Measurements from ENCODE around the gene DPM2.

DPM2 gene

GRCh38 chr9:127968042-127968441 is 30.4 kb upstream of the DPM2 start:
- H3K36me3 Mint-ChIP-seq = peaks cover 4% of the 10 kb centered on the region
- H3K27me3 Mint-ChIP-seq = no peaks in the 10 kb centered on the region
- H3K4me3 Mint-ChIP-seq = no peak overlapping the region
- no peak for ATAC-seq (ENCODE audit: low read depth)
- no peak for DNase-seq (ENCODE audit: low spot score in 2 of 2)
- H3K27ac Mint-ChIP-seq = peak overlapping the region; percentile 92
- H3K9me3 Mint-ChIP-seq = no peaks in the 10 kb centered on the region
- peaks cover 87% of the 10 kb centered on the region for H3K4me1 Mint-ChIP-seq

- Mint-ChIP-seq H3K36me3 (peaks cover 4% of the 10 kb centered on the region), H3K27me3 (no peaks in the 10 kb centered on the region), H3K27ac (peak overlapping the region; percentile 92), H3K9me3 (no peaks in the 10 kb centered on the region), H3K4me3 (peak overlapping the region; percentile 34), H3K4me1 (peaks cover 86% of the 10 kb centered on the region)
- no peak for DNase-seq (ENCODE audit: low spot score in 2 of 2)
- no peak for ATAC-seq (ENCODE audit: low read depth)
These were observed 29.6 kb upstream of the DPM2 start for GRCh38 chr9:127967151-127967809.

DNA sequence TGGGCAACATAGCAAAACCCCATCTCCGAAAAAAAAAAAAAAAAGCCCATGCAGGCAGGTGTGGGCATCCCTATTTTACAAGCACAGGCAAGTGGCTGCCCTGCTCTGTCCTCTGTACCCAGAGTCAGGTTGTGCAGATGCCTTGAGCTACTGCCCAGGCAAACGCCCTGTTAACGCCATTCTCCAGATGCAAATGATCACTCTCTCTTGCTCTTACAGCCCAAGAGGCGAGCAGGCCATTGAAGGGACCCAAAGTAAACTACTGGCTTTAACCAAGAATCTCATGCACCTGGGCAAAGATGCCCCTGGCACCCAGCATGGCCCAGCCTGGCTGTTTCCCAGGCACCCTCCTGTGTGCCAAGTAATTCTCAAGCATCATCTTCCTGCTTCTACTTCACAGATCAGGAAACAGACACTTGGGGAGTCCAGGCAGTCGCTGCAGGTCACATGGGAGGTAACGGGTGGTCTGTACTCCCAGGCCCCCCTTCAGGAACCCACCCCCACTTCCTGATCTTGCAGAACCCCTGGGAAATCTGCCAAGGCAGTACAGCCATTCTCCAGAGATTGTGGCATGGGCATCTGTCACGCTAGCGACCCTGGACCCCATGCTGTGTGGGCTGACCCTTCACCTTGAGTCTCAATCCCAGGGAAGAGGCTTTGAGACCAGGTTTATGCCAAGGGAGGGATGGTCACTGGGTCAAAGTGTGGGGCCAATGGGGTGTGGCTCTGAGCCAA is 28.9 kb upstream of the DPM2 start:
- Mint-ChIP-seq H3K9me3 (no peaks in the 10 kb centered on the region), H3K27me3 (no peaks in the 10 kb centered on the region), H3K36me3 (peaks cover 8% of the 10 kb centered on the region), H3K4me3 (no peak overlapping the region), H3K4me1 (peaks cover 85% of the 10 kb centered on the region), H3K27ac (peak overlapping the region; percentile 55)
- DNase-seq (ENCODE audit: low spot score in 2 of 2) (no peak), ATAC-seq (ENCODE audit: low read depth) (no peak)

DNA sequence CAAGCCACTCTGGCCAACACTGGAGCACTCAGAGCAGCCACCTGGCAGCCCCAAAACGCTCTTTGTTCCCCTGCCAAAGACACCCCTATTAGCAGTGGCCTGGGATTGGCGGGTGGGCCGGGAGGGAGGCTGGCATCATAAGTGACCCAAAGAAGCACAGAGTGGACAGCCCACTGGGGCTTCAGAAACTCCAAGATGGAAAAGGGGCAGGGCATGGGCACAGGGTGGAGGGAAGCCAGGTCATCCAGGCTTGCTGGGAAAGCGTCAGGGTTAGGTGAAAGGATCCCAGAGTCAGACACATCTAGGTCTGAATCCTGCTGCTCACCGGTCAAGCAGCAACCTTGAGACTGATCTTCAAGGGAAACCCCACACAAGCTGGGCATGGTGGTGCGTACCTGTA is 28.3 kb upstream of the DPM2 start:
- DNase-seq (ENCODE audit: low spot score in 2 of 2) = no peak
- Mint-ChIP-seq H3K27ac (peak overlapping the region; percentile 88), H3K36me3 (peaks cover 13% of the 10 kb centered on the region), H3K27me3 (no peaks in the 10 kb centered on the region), H3K9me3 (no peaks in the 10 kb centered on the region), H3K4me1 (peaks cover 86% of the 10 kb centered on the region), H3K4me3 (no peak overlapping the region)
- ATAC-seq (ENCODE audit: low read depth) = no peak

DNA sequence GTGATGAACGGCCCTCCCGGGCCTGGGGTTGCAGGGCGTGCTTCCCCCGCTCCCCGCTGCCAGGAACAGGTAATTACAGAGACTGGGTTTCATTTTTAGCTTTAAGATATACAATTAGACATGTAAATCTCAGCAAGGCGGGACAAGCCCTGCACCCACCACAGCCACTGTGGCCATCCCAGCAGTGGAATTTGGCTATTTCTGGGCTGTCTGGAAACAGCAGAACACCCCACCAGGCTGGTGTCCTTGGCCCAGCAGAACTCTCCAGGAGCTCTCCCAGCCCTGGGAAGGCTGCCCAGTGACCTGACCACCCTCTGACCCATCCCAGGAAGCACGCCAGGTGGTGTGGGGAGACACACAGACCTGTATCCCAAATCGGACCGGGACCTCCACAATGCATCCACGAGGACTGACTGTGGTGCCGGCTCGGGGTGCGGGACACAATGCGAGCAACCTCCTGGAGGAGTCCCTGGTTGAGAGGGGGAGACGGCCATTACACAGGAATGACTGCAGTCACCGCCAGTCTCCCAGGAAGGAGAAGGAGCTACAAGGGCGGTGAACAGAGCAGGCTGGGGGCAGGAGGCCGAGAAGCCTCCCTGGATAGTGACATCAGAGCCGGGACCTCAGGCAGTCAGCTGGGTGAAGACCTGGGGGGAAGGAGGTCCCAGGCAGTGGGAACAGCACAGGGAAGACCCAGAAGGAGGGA is 25.9 kb upstream of the DPM2 start:
- Mint-ChIP-seq H3K36me3 (peaks cover 20% of the 10 kb centered on the region), H3K4me3 (peak overlapping the region; percentile 53), H3K27ac (peak overlapping the region; percentile 88), H3K4me1 (peaks cover 87% of the 10 kb centered on the region), H3K27me3 (no peaks in the 10 kb centered on the region), H3K9me3 (peaks cover 2% of the 10 kb centered on the region)
- DNase-seq (ENCODE audit: low spot score in 2 of 2) (no peak), ATAC-seq (ENCODE audit: low read depth) (peak; percentile 13)

GRCh38 chr9:127963041-127963358 is 25.3 kb upstream of the DPM2 start:
- peak overlapping the region; percentile 53 for H3K4me3 Mint-ChIP-seq
- H3K9me3 Mint-ChIP-seq = peaks cover 2% of the 10 kb centered on the region
- DNase-seq (ENCODE audit: low spot score in 2 of 2) (no peak), ATAC-seq (ENCODE audit: low read depth) (no peak)
- no peaks in the 10 kb centered on the region for H3K27me3 Mint-ChIP-seq
- H3K4me1 Mint-ChIP-seq = peaks cover 82% of the 10 kb centered on the region
- H3K27ac Mint-ChIP-seq = peak overlapping the region; percentile 88
- peaks cover 22% of the 10 kb centered on the region for H3K36me3 Mint-ChIP-seq

DNA sequence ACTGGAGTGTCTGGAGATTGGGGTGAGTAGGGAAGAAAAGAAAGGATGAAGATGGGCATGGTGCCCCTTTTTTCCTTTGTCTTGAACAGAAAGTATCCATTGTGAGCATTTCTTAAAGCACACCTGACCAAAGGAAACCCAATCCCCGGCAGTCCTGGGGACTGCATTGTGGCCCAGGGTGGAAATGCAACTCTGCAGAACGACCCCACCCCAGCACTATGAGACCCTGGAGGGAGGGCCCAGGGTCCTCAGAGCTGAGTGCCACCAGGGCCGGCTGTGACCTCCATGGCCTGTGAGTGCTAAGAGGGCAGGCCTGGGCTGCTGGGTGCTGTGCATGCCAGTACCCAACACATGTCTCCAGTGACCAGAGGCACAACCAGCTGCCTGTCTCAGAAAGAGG is 24.6 kb upstream of the DPM2 start:
- ATAC-seq (ENCODE audit: low read depth) = no peak
- H3K27ac Mint-ChIP-seq = peak overlapping the region; percentile 88
- DNase-seq (ENCODE audit: low spot score in 2 of 2) = no peak
- peaks cover 80% of the 10 kb centered on the region for H3K4me1 Mint-ChIP-seq
- no peaks in the 10 kb centered on the region for H3K27me3 Mint-ChIP-seq
- H3K4me3 Mint-ChIP-seq = peak overlapping the region; percentile 27
- peaks cover 2% of the 10 kb centered on the region for H3K9me3 Mint-ChIP-seq
- H3K36me3 Mint-ChIP-seq = peaks cover 24% of the 10 kb centered on the region

DNA sequence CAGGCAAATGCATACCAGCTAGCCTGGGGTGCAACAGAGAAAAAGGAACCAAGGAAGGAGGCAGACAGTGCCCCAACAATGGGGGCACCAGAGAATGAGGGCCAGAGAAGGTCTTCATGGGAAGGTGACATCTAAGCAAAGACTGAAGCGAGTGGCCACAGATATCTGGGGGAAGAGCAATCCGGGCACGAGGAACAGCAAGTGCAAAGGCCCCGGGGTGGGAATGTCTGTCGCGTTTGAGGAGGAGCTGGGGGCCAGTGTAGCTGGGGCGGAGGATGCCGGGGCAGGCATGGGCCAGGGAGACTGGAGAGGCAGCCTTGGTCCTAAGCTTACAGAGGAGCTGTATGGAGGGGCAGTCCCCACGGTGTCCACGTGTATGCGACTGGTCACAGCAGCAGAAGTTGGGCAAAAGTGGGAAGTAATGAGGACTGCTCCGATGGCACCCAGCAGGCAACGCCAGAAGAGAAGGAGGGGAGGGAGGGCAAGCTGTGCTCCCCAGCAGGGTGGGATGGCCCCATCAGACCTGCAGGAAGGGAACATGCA is 24.0 kb upstream of the DPM2 start:
- ATAC-seq (ENCODE audit: low read depth) = no peak
- no peak for DNase-seq (ENCODE audit: low spot score in 2 of 2)
- Mint-ChIP-seq H3K4me1 (peaks cover 75% of the 10 kb centered on the region), H3K4me3 (no peak overlapping the region), H3K27me3 (no peaks in the 10 kb centered on the region), H3K9me3 (peaks cover 2% of the 10 kb centered on the region), H3K36me3 (peaks cover 24% of the 10 kb centered on the region), H3K27ac (peak overlapping the region; percentile 88)

DNA sequence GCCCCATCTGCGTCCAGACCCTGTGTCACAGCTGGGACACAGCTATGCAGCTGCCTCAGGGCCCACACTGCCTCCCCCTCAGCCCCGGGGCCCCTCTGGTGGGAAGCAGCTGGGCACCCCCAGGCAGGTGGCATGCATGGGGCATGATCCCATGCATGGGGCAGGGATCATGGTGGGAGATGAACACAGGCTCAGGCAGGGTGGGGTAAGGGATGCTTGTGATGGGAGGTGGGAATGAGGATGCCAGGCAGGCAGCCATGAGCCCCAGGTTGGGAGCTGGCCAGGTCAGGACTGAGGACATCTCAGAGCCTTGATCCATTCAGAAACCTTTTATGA is 23.5 kb upstream of the DPM2 start:
- peaks cover 2% of the 10 kb centered on the region for H3K9me3 Mint-ChIP-seq
- H3K36me3 Mint-ChIP-seq = peaks cover 24% of the 10 kb centered on the region
- H3K27me3 Mint-ChIP-seq = no peaks in the 10 kb centered on the region
- ATAC-seq (ENCODE audit: low read depth) (no peak), DNase-seq (ENCODE audit: low spot score in 2 of 2) (no peak)
- H3K4me1 Mint-ChIP-seq = peaks cover 73% of the 10 kb centered on the region
- peak overlapping the region; percentile 88 for H3K27ac Mint-ChIP-seq
- H3K4me3 Mint-ChIP-seq = no peak overlapping the region

GRCh38 chr9:127960410-127961154 is 22.9 kb upstream of the DPM2 start:
- Mint-ChIP-seq H3K4me1 (peaks cover 72% of the 10 kb centered on the region), H3K4me3 (no peak overlapping the region), H3K36me3 (peaks cover 24% of the 10 kb centered on the region), H3K27ac (peak overlapping the region; percentile 88), H3K9me3 (peaks cover 2% of the 10 kb centered on the region), H3K27me3 (no peaks in the 10 kb centered on the region)
- DNase-seq (ENCODE audit: low spot score in 2 of 2) (no peak), ATAC-seq (ENCODE audit: low read depth) (no peak)

GRCh38 chr9:127959841-127960409 is 22.3 kb upstream of the DPM2 start:
- Mint-ChIP-seq H3K9me3 (peaks cover 2% of the 10 kb centered on the region), H3K36me3 (peaks cover 24% of the 10 kb centered on the region), H3K27ac (peak overlapping the region; percentile 88), H3K4me1 (peaks cover 71% of the 10 kb centered on the region), H3K4me3 (no peak overlapping the region), H3K27me3 (no peaks in the 10 kb centered on the region)
- DNase-seq (ENCODE audit: low spot score in 2 of 2) (no peak), ATAC-seq (ENCODE audit: low read depth) (no peak)

- DNase-seq (ENCODE audit: low spot score in 2 of 2) = no peak
- Mint-ChIP-seq H3K4me1 (peaks cover 68% of the 10 kb centered on the region), H3K27me3 (no peaks in the 10 kb centered on the region), H3K4me3 (no peak overlapping the region), H3K36me3 (peaks cover 24% of the 10 kb centered on the region), H3K9me3 (peaks cover 2% of the 10 kb centered on the region), H3K27ac (peak overlapping the region; percentile 88)
- ATAC-seq (ENCODE audit: low read depth) = no peak
These were observed 21.7 kb upstream of the DPM2 start for GRCh38 chr9:127959398-127959797.

DNA sequence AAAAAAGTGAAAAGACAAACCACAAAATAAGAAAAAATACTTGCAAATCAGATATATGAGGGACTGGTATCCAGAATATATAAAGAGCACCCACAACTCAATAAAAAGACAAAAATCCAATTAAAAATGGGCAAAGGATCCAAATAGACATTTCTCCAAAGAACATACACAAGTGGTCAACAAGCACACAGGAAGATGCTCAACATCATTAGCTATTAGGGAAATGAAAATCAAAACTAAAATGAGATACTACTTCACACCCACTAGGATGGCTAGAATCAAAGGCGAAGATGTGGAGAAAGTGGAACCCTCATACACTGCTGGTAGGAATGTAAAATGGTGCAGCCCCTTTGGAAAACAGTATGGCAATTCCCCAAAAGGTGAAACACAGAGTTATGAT is 21.1 kb upstream of the DPM2 start:
- no peak overlapping the region for H3K4me3 Mint-ChIP-seq
- H3K9me3 Mint-ChIP-seq = peaks cover 2% of the 10 kb centered on the region
- peak overlapping the region; percentile 88 for H3K27ac Mint-ChIP-seq
- DNase-seq (ENCODE audit: low spot score in 2 of 2) (no peak), ATAC-seq (ENCODE audit: low read depth) (no peak)
- peaks cover 66% of the 10 kb centered on the region for H3K4me1 Mint-ChIP-seq
- H3K36me3 Mint-ChIP-seq = peaks cover 24% of the 10 kb centered on the region
- H3K27me3 Mint-ChIP-seq = no peaks in the 10 kb centered on the region

Data from memory B cell (primary cell).